ENCODE data around the gene RPS16. TPM values are rescaled to one million over a fixed set of nuclear protein-coding genes. Genes with fewer than 3 reads are reported as not detected.

Gene RPS16
- total RNA-seq, 1 donor from 2014 or later, result 1,586 TPM

DNA sequence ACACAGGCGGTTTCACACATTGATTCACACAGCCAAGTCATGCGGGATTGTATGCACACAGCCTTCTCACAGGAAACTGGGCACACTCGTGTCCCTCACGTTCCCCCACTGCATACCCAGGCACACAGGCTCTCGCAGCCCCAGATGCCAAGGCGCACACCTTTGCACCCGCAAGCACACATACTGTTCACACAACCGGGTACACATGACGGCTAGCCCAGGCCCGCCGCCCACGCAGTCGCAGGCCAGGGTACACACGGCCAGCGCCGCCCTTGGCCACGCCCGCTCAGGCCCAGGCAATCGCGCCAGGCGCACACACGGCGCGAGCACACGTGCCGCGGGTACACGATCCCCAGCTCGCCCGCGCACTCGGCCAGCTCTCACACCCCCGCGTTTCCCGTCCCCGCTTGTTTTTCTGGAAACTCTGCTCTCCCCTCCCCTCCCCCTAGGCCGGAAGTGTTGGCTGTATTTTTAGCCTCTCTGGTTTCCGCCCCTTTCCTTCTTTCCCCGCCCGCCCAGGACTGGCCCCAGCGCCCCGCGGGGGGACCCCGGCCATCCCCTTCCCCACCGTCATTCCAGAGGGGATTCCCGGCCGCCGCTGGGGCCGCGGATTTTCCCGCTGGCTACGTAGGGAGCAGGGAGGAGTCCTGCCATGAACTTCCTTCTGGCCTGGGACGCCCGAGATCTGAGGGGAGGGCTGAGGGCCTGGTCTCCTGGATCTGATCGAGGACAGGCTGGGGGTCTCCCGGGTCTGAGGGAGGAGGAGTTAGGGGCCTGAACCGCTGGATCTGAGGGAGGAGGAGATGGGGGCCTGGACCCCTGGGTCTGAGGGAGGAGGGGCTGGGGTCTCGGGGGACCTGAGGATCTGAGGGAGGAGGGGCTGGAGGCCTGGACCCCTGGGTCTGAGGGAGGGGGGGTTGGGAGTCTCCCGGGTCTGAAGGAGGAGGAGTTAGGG is 33.1 kb downstream of the RPS16 start:
- intact Hi-C loops (cut with DNase I), result no loop called here
- TF ChIP-seq, protein P1, sequence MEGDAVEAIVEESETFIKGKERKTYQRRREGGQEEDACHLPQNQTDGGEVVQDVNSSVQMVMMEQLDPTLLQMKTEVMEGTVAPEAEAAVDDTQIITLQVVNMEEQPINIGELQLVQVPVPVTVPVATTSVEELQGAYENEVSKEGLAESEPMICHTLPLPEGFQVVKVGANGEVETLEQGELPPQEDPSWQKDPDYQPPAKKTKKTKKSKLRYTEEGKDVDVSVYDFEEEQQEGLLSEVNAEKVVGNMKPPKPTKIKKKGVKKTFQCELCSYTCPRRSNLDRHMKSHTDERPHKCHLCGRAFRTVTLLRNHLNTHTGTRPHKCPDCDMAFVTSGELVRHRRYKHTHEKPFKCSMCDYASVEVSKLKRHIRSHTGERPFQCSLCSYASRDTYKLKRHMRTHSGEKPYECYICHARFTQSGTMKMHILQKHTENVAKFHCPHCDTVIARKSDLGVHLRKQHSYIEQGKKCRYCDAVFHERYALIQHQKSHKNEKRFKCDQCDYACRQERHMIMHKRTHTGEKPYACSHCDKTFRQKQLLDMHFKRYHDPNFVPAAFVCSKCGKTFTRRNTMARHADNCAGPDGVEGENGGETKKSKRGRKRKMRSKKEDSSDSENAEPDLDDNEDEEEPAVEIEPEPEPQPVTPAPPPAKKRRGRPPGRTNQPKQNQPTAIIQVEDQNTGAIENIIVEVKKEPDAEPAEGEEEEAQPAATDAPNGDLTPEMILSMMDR (IDR thresholded peaks at IDR 0.05), result no peak

DNA sequence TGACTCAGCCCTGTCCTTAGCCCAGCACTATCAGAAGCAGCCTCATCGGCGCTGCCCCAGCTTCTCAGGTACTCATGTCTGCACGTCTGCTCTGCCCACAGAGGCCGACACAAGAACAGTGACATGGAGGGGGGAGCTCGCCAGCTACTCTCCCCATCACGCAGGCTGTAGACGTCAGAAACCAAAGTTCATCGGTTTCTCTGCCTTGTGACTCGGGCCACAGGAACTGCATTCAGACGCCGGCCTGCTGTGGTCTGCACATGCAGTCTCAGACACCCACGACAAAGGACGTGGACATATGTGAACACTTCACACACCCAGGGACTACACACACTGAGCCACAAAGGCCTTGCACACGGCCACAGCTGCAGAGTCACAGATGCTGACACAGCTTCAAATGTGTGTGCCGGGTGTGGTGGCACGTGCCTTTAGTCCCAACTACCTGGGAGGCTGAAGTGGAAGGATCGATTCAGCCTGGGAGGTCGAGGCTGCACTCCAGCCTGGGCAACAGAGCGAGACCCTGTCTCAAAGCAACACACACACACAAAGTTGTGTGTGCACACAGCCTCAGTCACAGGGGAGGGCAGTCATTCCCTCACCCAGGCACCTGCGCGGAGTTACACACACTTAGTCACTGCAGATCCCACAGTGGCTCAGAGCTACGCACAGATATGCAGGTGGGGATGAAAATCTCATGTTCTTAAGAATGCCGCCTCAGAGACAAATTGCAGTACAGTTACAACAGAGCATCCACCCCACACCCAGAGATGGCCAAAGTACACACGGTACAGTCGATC is 34.0 kb downstream of the RPS16 start:
- intact Hi-C loops (cut with DNase I), result no loop called here
- TF ChIP-seq, protein P1 (IDR thresholded peaks at IDR 0.05), result no peak
- H3K27ac ChIP-seq, result peak overlapping the region; percentile 100
- H3K4me1 ChIP-seq, result peaks cover 70% of the 10 kb centered on the region
- peak; percentile 82 for DNase-seq
- H3K36me3 ChIP-seq, result peaks cover 6% of the 10 kb centered on the region
- no peaks in the 10 kb centered on the region for H3K9me3 ChIP-seq
- H3K4me3 ChIP-seq, result peak overlapping the region; percentile 61
- ATAC-seq, result peak in 1 of 2 donors; percentile 0
- H3K27me3 ChIP-seq (ENCODE audit: low read depth), result no peaks in the 10 kb centered on the region

More for the DNA sequence above, 33.1 kb downstream of the RPS16 start:
- H3K36me3 ChIP-seq, result peaks cover 3% of the 10 kb centered on the region
- peak; percentile 47 to 68 for ATAC-seq
- H3K4me3 ChIP-seq, result peak overlapping the region; percentile 61
- H3K27ac ChIP-seq, result peak overlapping the region; percentile 100
- H3K9me3 ChIP-seq, result no peaks in the 10 kb centered on the region
- peaks cover 65% of the 10 kb centered on the region for H3K4me1 ChIP-seq
- H3K27me3 ChIP-seq (ENCODE audit: low read depth), result no peaks in the 10 kb centered on the region
- peak; percentile 96 for DNase-seq

DNA sequence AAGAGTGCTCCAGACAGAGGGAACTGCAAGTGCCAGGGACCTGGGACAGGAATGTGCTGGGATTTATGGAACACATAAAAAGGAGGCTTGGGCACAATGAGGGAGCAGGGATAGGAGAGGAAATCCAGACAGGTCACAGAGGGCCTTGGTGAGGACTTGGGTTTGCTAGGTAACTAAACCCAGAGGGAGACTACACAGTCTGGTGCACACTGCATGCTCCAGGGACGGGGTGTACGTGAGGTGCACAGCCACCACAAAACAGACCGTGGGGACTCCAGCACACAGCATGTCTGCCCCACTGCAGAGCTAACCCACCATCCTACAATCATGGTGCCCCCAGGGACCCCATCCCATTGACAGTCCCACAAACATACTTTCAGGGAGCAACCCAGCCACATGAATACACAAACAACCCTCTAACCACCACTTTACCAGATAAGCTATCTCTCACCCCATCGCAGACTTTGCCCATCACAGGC is 34.6 kb downstream of the RPS16 start:
- H3K27me3 ChIP-seq (ENCODE audit: low read depth), result no peaks in the 10 kb centered on the region
- no peaks in the 10 kb centered on the region for H3K9me3 ChIP-seq
- H3K27ac ChIP-seq, result peak overlapping the region; percentile 100
- intact Hi-C loops (cut with DNase I), result no loop called here
- no peak overlapping the region for H3K4me3 ChIP-seq
- ATAC-seq, result no peak
- peaks cover 70% of the 10 kb centered on the region for H3K4me1 ChIP-seq
- DNase-seq, result no peak
- peaks cover 13% of the 10 kb centered on the region for H3K36me3 ChIP-seq
- TF ChIP-seq, protein P1 (IDR thresholded peaks at IDR 0.05), result no peak

DNA sequence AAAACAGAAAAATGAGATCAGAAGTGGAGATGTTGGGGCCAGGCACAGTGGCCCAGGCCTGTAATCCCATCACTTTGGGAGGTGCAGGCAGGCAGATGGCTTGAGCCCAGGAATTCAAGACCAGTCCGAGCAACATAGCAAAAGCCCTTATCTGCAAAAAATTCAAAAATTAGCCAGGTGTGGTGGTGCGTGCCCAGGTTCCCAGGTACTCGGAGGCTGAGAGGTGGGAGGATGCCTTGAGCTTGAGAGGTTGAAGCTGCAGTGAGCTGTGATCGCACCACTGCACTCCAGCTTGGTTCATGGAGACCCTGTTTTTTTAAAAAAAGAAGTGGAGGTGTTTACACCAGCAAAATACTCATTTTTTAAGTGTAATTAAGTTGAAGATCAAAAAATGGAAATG is 35.7 kb downstream of the RPS16 start:
- Histone ChIP-seq H3K27ac (peak overlapping the region; percentile 88), H3K9me3 (no peaks in the 10 kb centered on the region), H3K4me3 (no peak overlapping the region), H3K4me1 (peaks cover 60% of the 10 kb centered on the region), H3K27me3 (ENCODE audit: low read depth) (no peaks in the 10 kb centered on the region), H3K36me3 (peaks cover 22% of the 10 kb centered on the region)
- ATAC-seq (no peak), DNase-seq (no peak)
- TF ChIP-seq, protein P1 (IDR thresholded peaks at IDR 0.05), result no peak
- intact Hi-C loops (cut with DNase I), result no loop called here

DNA sequence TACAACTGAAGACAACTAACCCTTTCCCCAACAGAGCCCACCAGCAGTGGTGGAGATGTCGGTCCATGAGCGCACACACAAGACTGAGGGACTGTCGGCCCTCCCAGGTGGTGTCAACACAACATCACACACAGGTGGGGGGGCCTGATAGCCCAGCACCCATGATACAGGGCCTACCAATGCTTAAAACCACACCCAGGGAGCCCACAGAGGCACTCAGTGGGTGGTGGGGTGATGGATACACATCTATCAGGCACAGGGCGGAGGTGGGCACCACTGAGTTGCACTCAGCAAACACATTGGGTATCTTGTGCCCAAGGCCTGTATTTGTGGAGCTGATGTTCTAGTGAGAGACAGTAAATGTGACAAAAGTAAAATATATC is 36.1 kb downstream of the RPS16 start:
- TF ChIP-seq, protein P1 (IDR thresholded peaks at IDR 0.05), result no peak
- peak overlapping the region; percentile 88 for H3K27ac ChIP-seq
- no peak for DNase-seq
- peaks cover 56% of the 10 kb centered on the region for H3K4me1 ChIP-seq
- no peaks in the 10 kb centered on the region for H3K27me3 ChIP-seq (ENCODE audit: low read depth)
- no peaks in the 10 kb centered on the region for H3K9me3 ChIP-seq
- intact Hi-C loops (cut with DNase I), result no loop called here
- no peak for ATAC-seq
- peaks cover 26% of the 10 kb centered on the region for H3K36me3 ChIP-seq
- no peak overlapping the region for H3K4me3 ChIP-seq
